ENCODE data around the gene CCZ1.
"Not testable (repeated sequence)": the region's sequence is repeated elsewhere in the genome, so short reads cannot be mapped to it uniquely, and the experiment has no call there.

DNA sequence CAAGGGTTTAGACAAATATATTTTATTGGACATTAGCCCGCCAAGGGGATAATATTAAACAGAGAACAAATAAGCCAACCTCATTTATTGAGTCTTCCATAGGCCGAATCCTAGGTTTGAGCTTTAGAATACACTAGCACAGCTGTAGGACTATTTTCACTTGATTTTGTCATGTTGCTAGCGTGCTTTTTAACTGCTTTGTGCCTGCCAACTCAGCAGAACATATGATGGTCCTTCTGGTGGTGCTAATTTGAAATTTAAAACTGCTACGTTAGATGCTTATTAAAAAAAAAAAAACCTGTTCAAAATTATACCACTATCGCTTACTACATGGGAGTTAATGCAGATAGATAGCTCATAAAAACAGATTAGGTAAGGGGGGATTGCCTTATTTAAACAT lies 14.1 kb upstream of the CCZ1 start:
- TF ChIP-seq, protein P1, sequence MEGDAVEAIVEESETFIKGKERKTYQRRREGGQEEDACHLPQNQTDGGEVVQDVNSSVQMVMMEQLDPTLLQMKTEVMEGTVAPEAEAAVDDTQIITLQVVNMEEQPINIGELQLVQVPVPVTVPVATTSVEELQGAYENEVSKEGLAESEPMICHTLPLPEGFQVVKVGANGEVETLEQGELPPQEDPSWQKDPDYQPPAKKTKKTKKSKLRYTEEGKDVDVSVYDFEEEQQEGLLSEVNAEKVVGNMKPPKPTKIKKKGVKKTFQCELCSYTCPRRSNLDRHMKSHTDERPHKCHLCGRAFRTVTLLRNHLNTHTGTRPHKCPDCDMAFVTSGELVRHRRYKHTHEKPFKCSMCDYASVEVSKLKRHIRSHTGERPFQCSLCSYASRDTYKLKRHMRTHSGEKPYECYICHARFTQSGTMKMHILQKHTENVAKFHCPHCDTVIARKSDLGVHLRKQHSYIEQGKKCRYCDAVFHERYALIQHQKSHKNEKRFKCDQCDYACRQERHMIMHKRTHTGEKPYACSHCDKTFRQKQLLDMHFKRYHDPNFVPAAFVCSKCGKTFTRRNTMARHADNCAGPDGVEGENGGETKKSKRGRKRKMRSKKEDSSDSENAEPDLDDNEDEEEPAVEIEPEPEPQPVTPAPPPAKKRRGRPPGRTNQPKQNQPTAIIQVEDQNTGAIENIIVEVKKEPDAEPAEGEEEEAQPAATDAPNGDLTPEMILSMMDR (IDR thresholded peaks at IDR 0.05; ENCODE audit: low read depth, low read length), result not testable (repeated sequence)
- TF ChIP-seq POLR2A (IDR thresholded peaks at IDR 0.05; ENCODE audit: extremely low read depth, insufficient read length), result not testable (repeated sequence)
- TF ChIP-seq, protein P2, sequence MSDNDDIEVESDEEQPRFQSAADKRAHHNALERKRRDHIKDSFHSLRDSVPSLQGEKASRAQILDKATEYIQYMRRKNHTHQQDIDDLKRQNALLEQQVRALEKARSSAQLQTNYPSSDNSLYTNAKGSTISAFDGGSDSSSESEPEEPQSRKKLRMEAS (IDR thresholded peaks at IDR 0.05; ENCODE audit: low read depth, low read length), result not testable (repeated sequence)
